ENCODE data around the gene PRR4. TPM values are rescaled to one million over a fixed set of nuclear protein-coding genes. Genes with fewer than 3 reads are reported as not detected.

The PRR4 gene
- total and polyA plus RNA-seq, 8 donors, result 1.2 to 19.8 (median 9.1) TPM

DNA sequence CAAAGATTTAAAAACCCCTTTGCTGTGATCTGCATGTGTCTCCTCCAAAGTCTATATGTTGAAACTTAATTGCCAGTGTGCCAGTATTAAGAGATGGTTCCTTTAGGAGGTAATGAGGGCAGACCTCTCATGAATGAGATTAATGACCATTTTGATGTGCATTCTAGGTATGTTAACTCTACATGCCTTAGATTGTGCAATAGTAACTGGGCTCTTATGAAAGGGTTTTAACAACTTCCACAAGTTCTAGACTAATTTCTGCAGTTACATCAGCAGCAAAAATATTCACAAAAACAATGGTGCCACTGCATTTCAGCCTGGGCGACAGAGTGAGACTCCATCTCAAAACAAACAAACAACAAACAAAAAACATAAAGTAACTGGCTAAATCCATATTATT, 19.3 kb downstream of the PRR4 start:
- ATAC-seq (no peak), DNase-seq (no peak)
- Histone ChIP-seq H3K4me3 (no peak overlapping the region), H3K9me3 (no peaks in the 10 kb centered on the region), H3K4me1 (no peaks in the 10 kb centered on the region), H3K27ac (no peak overlapping the region), H3K36me3 (no peaks in the 10 kb centered on the region), H3K27me3 (no peaks in the 10 kb centered on the region)
- TF ChIP-seq, protein P1, sequence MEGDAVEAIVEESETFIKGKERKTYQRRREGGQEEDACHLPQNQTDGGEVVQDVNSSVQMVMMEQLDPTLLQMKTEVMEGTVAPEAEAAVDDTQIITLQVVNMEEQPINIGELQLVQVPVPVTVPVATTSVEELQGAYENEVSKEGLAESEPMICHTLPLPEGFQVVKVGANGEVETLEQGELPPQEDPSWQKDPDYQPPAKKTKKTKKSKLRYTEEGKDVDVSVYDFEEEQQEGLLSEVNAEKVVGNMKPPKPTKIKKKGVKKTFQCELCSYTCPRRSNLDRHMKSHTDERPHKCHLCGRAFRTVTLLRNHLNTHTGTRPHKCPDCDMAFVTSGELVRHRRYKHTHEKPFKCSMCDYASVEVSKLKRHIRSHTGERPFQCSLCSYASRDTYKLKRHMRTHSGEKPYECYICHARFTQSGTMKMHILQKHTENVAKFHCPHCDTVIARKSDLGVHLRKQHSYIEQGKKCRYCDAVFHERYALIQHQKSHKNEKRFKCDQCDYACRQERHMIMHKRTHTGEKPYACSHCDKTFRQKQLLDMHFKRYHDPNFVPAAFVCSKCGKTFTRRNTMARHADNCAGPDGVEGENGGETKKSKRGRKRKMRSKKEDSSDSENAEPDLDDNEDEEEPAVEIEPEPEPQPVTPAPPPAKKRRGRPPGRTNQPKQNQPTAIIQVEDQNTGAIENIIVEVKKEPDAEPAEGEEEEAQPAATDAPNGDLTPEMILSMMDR (IDR thresholded peaks at IDR 0.05), result no peak
- intact Hi-C loops (cut with DNase I), result no loop called here

DNA sequence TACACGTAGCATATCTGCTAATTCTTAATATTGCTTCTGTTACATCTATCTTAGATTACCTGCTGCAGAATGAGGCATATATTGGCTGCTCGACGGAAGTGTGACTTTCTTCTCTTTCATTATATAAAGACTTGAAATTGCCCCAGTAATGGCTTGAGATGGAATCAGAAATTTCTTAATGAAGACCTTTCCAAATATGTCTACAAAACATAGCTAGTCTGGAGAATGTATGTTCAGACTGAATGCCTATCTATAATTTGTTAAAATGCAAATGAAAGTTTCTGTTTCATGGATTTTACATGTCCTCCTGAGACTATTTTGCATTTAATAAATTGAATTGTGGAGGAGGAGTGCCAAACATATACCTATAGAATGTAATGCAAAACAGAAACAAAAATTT, 23.0 kb downstream of the PRR4 start, which contains the start of gene TAS2R10:
TSS of gene TAS2R10 (minus strand) at position 101 of the 400 bp plus-strand sequence. CDS start at position 12, 89 bp downstream.
- no peaks in the 10 kb centered on the region for H3K27me3 ChIP-seq
- H3K9me3 ChIP-seq, result no peaks in the 10 kb centered on the region
- DNase-seq, result no peak
- intact Hi-C loops (cut with DNase I), result no loop called here
- TF ChIP-seq, protein P1 (IDR thresholded peaks at IDR 0.05), result no peak
- H3K27ac ChIP-seq, result no peak within 1 kb of the TSS
- H3K4me3 ChIP-seq, result no peak within 1 kb of the TSS
- H3K4me1 ChIP-seq, result no peaks in the 10 kb centered on the region
- no peak for ATAC-seq
- H3K36me3 ChIP-seq, result no peaks in the 10 kb centered on the region

DNA sequence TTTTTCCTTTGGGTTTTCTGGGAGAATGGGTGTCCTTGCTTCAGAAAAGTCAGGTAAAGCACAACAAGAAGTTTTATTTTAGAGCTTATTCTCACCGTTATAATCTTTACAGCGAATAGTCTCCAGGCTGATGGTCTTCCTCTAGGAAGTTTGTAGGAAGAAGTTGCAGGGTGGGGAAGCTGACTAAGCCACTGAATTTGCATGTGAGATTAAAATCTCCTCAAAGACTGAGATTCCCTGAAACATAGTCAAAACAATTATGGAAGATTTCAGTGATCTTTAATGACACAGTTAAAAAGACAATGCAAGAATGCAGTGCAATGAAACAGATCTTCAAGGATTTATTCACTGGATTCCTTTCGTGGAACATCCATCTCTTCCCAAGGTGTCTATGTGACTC, 24.3 kb downstream of the PRR4 start:
- ATAC-seq (no peak), DNase-seq (no peak)
- no peaks in the 10 kb centered on the region for H3K4me1 ChIP-seq
- no peaks in the 10 kb centered on the region for H3K27me3 ChIP-seq
- TF ChIP-seq, protein P1 (IDR thresholded peaks at IDR 0.05), result no peak
- H3K36me3 ChIP-seq, result no peaks in the 10 kb centered on the region
- H3K4me3 ChIP-seq, result no peak overlapping the region
- H3K9me3 ChIP-seq, result no peaks in the 10 kb centered on the region
- H3K27ac ChIP-seq, result no peak overlapping the region
- intact Hi-C loops (cut with DNase I), result no loop called here

DNA sequence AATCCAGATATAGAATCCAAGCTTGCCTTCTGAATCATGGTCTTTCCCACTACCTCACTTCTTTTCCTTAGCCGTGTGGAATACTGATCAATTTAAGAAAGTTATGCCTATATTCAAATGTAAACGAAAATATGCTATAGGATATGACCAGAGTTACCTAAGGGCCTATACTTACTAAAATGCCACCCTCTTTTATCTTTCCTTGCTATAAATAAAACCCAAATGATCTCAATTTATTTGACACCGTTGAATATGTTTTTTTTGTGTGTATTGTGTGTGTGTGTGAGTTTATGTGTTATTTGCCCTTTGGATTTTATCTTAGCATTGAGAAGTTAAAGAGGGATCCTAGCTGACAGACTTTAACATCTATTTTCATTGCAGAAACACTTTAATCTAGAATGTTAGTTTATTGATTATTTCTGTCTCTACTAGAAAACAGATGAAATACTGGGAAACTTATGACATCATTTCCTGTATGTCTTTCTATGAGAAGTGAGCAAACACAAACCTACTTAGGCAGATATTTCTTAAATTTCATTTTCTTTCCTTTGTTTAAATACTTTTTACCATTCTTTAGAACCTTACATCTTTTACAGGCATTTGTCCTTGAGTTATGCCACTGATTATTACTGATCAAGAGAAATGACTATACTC, 37.3 kb downstream of the PRR4 start:
- H3K4me1 ChIP-seq, result no peaks in the 10 kb centered on the region
- no peak overlapping the region for H3K4me3 ChIP-seq
- no peak overlapping the region for H3K27ac ChIP-seq
- H3K27me3 ChIP-seq, result no peaks in the 10 kb centered on the region
- H3K36me3 ChIP-seq, result no peaks in the 10 kb centered on the region
- intact Hi-C loops (cut with DNase I), result no loop called here
- H3K9me3 ChIP-seq, result no peaks in the 10 kb centered on the region
- ATAC-seq (no peak), DNase-seq (no peak)
- TF ChIP-seq, protein P1 (IDR thresholded peaks at IDR 0.05), result no peak

DNA sequence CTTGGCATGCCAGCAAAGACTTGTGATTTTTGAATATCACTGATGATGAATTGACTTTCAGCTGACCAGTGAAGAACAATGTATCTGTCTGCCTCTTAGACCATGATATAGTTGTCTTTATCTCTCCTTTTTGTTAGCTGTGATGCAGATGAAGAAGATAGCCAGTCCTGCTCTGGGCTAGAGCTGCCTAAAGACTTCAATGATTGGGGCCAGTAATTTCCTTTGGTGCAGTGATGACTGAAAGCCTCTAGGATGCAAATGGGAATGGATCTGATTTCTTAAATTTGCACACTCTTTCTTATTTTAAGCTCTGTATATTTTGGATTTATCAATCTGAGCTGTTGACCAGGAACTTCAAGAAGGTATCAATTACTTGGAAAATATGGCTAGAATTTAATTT, 39.2 kb downstream of the PRR4 start, which contains the start of gene TAS2R9:
TSS of gene TAS2R9 (minus strand) at position 101 of the 400 bp plus-strand sequence. CDS start at position 8, 93 bp downstream.
- DNase-seq, result no peak
- TF ChIP-seq, protein P1 (IDR thresholded peaks at IDR 0.05), result no peak
- H3K4me3 ChIP-seq, result no peak within 1 kb of the TSS
- intact Hi-C loops (cut with DNase I), result no loop called here
- H3K36me3 ChIP-seq, result no peaks in the 10 kb centered on the region
- no peaks in the 10 kb centered on the region for H3K9me3 ChIP-seq
- no peaks in the 10 kb centered on the region for H3K27me3 ChIP-seq
- no peaks in the 10 kb centered on the region for H3K4me1 ChIP-seq
- ATAC-seq, result no peak
- no peak within 1 kb of the TSS for H3K27ac ChIP-seq
